ENCODE data around the gene PDE10A.

PDE10A gene

DNA sequence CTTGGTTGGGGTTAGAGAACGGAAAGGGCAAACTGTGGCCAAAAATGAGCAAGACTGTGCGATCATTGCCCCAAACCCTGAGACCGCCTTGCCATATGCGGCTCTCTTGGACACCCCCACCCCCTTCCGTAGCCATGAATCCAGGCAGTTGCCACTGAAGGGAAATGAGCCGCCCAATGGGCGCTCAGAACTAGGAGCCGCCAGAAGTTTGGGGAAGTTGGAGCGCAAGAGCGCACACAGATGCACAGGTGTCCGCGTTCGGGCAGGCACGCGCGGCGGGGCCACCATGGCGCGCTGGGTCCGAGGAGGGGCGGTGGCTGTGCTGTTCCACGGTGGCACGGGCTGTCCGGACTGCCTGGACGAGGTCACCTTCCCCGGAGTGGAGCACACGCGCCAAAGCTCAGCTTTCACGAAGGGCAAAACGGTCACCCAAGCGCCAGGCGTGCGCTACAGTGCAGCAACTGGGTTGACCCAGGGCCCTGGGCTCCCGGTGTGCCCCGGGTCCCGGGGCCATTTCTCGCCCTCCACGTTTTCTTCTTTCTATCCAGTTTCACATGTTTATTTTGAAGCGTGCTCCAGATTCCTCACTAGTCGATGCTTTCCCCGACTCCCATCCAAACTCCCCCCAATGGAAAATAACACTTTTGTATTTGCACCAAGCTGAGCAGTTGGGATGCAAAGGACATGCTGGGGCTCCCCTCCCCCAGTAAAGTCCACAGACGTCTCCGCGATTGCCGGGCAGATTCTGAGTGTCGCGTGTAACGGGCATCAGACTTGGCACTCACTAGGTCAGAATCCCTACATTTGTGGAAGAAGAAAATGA, 906 bp upstream of the PDE10A start:
- Mint-ChIP-seq H3K4me3 (no peak overlapping the region), H3K36me3 (peaks cover 2% of the 10 kb centered on the region), H3K27me3 (peaks cover 36% of the 10 kb centered on the region), H3K4me1 (peaks cover 8% of the 10 kb centered on the region), H3K9me3 (no peaks in the 10 kb centered on the region), H3K27ac (no peak overlapping the region)

DNA sequence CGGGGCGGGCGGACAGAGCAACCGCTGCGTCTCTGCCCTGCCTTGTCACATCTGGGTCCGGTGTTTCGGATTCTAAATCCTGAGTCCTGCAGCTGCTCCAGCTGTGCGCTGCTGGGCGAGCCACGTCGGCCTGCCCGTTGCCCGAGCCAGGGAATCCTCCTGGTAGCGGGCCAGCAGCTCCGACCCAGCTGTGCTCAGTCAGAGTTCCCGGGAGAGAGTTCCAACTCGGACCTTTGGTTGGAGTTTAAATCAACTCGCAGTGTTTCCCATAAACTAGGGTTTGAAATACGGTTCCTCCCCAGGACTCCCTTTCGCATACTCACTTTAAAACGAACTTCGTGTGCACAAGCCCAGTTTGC, 315 bp upstream of the PDE10A start:
- H3K36me3 Mint-ChIP-seq: peaks cover 2% of the 10 kb centered on the region
- no peak overlapping the region for H3K4me3 Mint-ChIP-seq
- no peaks in the 10 kb centered on the region for H3K9me3 Mint-ChIP-seq
- no peak overlapping the region for H3K27ac Mint-ChIP-seq
- H3K27me3 Mint-ChIP-seq: peaks cover 36% of the 10 kb centered on the region
- H3K4me1 Mint-ChIP-seq: peaks cover 8% of the 10 kb centered on the region

DNA sequence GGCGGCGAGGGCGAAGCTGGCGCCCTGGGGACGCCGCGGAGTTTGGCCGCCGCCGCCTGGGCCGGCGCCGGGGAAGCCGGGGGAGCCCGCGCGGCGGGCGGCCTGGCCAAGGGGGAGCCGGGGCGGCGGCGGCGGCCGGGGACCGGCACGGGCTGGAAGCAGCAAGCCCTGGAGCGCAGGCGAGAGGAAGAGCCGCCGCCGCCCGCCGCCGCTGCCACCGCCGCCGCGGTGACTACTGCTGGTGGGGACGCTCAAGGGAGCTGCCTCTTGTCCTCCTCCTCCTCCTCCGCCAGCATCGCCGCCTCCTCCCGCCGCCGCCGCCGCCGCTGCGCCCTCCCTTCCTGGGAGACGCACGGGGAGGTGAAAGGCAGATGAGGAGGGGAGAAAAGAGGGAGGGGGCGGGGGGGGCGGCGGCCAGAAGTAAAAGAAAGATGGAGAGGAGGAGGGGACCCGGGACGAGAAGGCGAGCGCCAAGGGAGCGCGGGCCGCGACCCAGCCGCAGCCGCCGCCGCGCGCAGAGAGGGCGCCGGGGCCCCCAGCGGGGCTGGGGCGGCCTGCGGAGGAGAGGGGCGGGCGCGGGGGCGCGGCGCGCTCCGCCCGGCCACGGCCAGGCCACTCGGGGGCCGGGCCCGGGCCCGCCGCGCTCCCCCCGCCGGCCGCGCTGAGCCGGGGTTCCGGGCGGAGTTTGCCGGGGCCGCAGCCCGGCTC, 846 bp downstream of the PDE10A start:
- peaks cover 35% of the 10 kb centered on the region for H3K27me3 Mint-ChIP-seq
- H3K36me3 Mint-ChIP-seq: peaks cover 2% of the 10 kb centered on the region

GRCh38 chr6:165661664-165662025, 1.4 kb downstream of the PDE10A start:
- Mint-ChIP-seq H3K9me3 (no peaks in the 10 kb centered on the region), H3K4me3 (no peak overlapping the region), H3K36me3 (peaks cover 2% of the 10 kb centered on the region), H3K27ac (no peak overlapping the region), H3K27me3 (peaks cover 32% of the 10 kb centered on the region), H3K4me1 (peaks cover 8% of the 10 kb centered on the region)

More for the DNA sequence above, 846 bp downstream of the PDE10A start:
- peaks cover 8% of the 10 kb centered on the region for H3K4me1 Mint-ChIP-seq
- H3K9me3 Mint-ChIP-seq: no peaks in the 10 kb centered on the region
- H3K27ac Mint-ChIP-seq: no peak overlapping the region
- no peak overlapping the region for H3K4me3 Mint-ChIP-seq

DNA sequence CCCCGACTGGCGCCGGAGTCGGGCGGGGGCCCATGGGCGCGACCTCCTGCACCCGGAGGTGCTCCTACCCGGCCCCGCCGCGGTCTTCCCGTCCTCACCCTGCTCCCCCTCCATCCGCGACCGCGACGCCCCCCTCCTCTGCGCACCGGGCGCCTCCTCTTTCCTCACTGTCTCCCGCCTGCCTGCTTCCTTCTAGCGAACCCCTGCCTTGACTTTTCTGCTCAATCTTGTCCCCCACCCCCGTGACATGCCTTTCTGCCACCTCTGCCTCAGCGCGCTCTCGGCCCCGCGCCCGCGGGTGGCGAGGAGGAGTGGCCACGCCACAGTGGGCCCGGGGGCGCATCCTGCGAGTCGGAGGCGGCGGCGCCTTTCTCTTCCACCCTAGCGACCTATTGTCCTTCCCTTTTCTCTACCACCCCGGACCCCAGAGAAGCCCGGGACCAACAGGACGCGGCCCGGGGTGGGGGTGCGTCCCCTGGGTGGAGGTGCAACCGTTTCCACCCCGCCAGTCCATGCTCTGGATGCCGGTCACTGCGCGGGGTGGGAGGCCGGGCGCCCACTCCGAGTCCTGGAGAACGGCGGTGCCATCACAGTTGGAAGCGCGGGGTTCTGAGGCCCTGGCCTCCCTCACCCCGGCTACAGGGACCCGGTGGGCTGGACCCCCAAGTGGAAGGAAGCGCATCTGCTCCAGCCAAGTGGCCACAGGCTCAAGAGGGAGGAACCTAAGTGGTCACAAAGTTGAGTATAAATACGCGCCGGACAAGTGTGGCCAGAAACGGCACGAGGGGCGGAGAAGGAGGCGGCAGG, 2.0 kb downstream of the PDE10A start:
- Mint-ChIP-seq H3K36me3 (peaks cover 2% of the 10 kb centered on the region), H3K4me3 (no peak overlapping the region), H3K27ac (no peak overlapping the region), H3K27me3 (peaks cover 29% of the 10 kb centered on the region), H3K4me1 (peaks cover 8% of the 10 kb centered on the region), H3K9me3 (no peaks in the 10 kb centered on the region)

- Mint-ChIP-seq H3K36me3 (peaks cover 2% of the 10 kb centered on the region), H3K27ac (no peak overlapping the region), H3K9me3 (no peaks in the 10 kb centered on the region), H3K4me3 (peak overlapping the region; percentile 13), H3K4me1 (peaks cover 8% of the 10 kb centered on the region), H3K27me3 (peaks cover 26% of the 10 kb centered on the region)
Observed at GRCh38 chr6:165659945-165660856, 2.8 kb downstream of the PDE10A start.

DNA sequence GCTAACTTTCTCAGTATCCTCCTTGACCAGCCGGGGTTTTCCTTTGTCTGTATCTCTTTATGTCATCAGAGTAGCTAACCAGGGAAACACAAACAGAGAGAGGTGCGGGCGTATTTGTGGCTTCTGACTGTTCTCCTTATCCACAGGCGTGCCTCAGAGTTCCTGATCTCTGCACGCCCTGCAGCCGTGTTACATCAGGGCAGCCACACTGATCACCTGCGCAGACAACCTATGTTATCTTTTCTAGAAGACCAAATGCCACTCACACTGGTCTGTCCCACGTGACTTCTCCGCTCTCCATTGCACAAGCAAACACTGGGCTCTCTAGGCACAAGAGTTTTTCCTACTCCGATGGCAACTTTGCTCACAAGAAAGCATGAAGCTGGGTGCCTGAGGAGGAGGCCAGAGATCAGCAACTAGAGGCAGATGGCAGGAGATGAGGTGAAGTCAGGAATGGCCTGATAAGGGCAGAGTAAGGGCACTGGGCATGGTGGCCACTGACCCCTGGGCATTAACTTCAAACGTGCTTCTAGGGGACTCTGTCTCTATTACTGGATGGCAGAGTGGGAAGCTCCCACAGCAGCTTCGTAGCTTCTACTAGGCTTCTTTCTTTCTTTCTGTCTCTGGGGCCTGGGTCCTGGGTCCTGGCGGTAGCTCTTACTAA, 4.5 kb downstream of the PDE10A start:
- Mint-ChIP-seq H3K27ac (no peak overlapping the region), H3K36me3 (peaks cover 2% of the 10 kb centered on the region), H3K4me1 (peaks cover 3% of the 10 kb centered on the region), H3K9me3 (no peaks in the 10 kb centered on the region), H3K27me3 (peaks cover 11% of the 10 kb centered on the region), H3K4me3 (no peak overlapping the region)

- Mint-ChIP-seq H3K4me1 (no peaks in the 10 kb centered on the region), H3K9me3 (no peaks in the 10 kb centered on the region), H3K36me3 (peaks cover 2% of the 10 kb centered on the region), H3K27ac (no peak overlapping the region), H3K27me3 (peaks cover 9% of the 10 kb centered on the region), H3K4me3 (no peak overlapping the region)
Observed at GRCh38 chr6:165657325-165657680, 5.7 kb downstream of the PDE10A start.

GRCh38 chr6:165656581-165657324, 6.3 kb downstream of the PDE10A start:
- H3K36me3 Mint-ChIP-seq: peaks cover 2% of the 10 kb centered on the region
- no peaks in the 10 kb centered on the region for H3K9me3 Mint-ChIP-seq
- no peaks in the 10 kb centered on the region for H3K4me1 Mint-ChIP-seq
- H3K27me3 Mint-ChIP-seq: peaks cover 9% of the 10 kb centered on the region
- no peak overlapping the region for H3K27ac Mint-ChIP-seq
- no peak overlapping the region for H3K4me3 Mint-ChIP-seq

- no peaks in the 10 kb centered on the region for H3K4me1 Mint-ChIP-seq
- H3K27ac Mint-ChIP-seq: no peak overlapping the region
- H3K36me3 Mint-ChIP-seq: peaks cover 2% of the 10 kb centered on the region
- no peaks in the 10 kb centered on the region for H3K9me3 Mint-ChIP-seq
- no peak overlapping the region for H3K4me3 Mint-ChIP-seq
- H3K27me3 Mint-ChIP-seq: peaks cover 7% of the 10 kb centered on the region
Observed at GRCh38 chr6:165655191-165655590, 7.8 kb downstream of the PDE10A start.

DNA sequence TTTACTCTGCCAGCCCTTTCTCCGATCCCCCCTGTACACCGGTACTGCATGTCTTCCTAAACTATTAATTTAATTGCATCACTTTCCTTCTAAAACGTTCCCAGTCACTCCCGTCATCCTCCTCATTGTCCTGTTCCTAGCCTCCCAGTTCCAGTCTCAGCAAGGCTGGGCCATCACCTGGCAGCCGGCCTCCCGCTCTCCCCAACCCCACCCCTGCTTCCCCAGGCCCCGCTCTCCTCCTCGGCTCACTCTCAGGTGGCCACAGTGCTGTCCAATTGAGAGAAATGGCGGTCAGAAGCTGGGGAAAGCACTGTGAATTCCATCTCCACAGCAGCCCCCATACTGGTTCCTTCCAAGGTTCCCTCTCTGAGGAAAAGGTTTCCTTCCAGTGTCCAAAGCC, 8.9 kb downstream of the PDE10A start:
- Mint-ChIP-seq H3K27me3 (peaks cover 3% of the 10 kb centered on the region), H3K9me3 (no peaks in the 10 kb centered on the region), H3K4me3 (no peak overlapping the region), H3K27ac (no peak overlapping the region), H3K36me3 (no peaks in the 10 kb centered on the region), H3K4me1 (no peaks in the 10 kb centered on the region)

DNA sequence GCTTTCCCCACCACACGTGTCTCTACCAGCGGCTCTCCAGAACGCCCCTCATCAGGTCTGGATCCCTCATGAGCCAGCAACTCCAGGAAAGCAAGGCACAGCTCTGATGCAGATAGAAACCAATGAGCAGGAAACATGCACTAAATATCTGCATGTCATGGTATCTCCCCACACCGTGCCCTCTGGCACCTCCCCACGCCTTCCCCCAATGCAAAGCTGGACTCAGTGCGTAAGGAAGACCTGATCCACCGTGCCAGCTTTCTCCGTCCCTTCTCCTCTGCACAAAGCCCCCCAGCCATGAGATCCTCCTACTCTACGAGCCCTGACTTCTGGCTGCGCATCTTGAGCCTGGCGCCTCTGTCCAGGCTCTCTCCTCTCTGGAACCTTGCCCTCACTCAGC, 9.4 kb downstream of the PDE10A start:
- Mint-ChIP-seq H3K4me1 (no peaks in the 10 kb centered on the region), H3K27me3 (no peaks in the 10 kb centered on the region), H3K4me3 (no peak overlapping the region), H3K36me3 (no peaks in the 10 kb centered on the region), H3K9me3 (no peaks in the 10 kb centered on the region), H3K27ac (no peak overlapping the region)

GRCh38 chr6:165653196-165653595, 9.8 kb downstream of the PDE10A start:
- H3K9me3 Mint-ChIP-seq: no peaks in the 10 kb centered on the region
- H3K27me3 Mint-ChIP-seq: no peaks in the 10 kb centered on the region
- H3K4me3 Mint-ChIP-seq: no peak overlapping the region
- H3K36me3 Mint-ChIP-seq: no peaks in the 10 kb centered on the region
- no peaks in the 10 kb centered on the region for H3K4me1 Mint-ChIP-seq
- H3K27ac Mint-ChIP-seq: no peak overlapping the region

DNA sequence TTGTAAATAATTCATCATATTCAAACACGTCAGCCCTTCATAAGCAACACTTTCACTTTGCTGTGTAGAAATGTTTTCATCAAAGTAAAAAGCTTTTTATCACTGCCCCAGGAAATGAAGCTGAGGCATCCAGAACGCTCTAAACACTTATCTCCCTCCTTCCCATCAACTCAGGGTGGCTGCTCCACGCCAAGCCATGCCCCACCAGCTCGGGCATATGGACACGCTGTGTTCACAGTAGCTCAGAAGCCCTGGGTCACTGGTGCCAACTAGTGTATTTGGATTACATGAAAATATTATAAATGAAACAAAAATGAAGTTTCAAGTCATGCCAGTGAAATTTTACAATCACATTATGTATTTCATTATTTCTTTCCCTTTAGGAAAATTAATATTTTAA, 10.3 kb downstream of the PDE10A start:
- no peak overlapping the region for H3K27ac Mint-ChIP-seq
- H3K4me1 Mint-ChIP-seq: no peaks in the 10 kb centered on the region
- H3K4me3 Mint-ChIP-seq: no peak overlapping the region
- H3K36me3 Mint-ChIP-seq: no peaks in the 10 kb centered on the region
- no peaks in the 10 kb centered on the region for H3K27me3 Mint-ChIP-seq
- H3K9me3 Mint-ChIP-seq: no peaks in the 10 kb centered on the region

All from activated naive CD4-positive, alpha-beta T cell treated with anti-CD3 and anti-CD28 coated beads, Interleukin-2, amount 50 U/mL, for 24 hours (primary cell).